Measurements from ENCODE around the gene KSR2.

GRCh38 chr12:117427211-117427610 lies 541.6 kb downstream of the KSR2 start:
- TF ChIP-seq CTCF (IDR thresholded peaks at IDR 0.05), result no peak
- no peak for TF ChIP-seq POLR2A (IDR thresholded peaks at IDR 0.05)
